Rectal smooth muscle tissue (tissue), 1 donor: ENCODE data around the gene HORMAD1.
"Not testable (repeated sequence)": the region's sequence is repeated elsewhere in the genome, so short reads cannot be mapped to it uniquely, and the experiment has no call there.

Experiments used
- H3K27ac ChIP-seq: one replicate; pipeline ENCODE4 v1.7.0; 2013; ENCODE audit warnings: low read depth, low read length, inconsistent platforms
- H3K27me3 ChIP-seq: one replicate; pipeline ENCODE4 v1.7.0; 2013; ENCODE audit warnings: low read length; ENCODE audit not compliant: control insufficient read depth, insufficient read depth
- H3K36me3 ChIP-seq: one replicate; pipeline ENCODE4 v1.7.0; 2013; ENCODE audit warnings: low read length; ENCODE audit not compliant: control insufficient read depth, insufficient read depth
- H3K4me1 ChIP-seq: one replicate; pipeline ENCODE4 v1.7.0; 2013; ENCODE audit warnings: low read length; ENCODE audit not compliant: control insufficient read depth, insufficient read depth
- H3K4me3 ChIP-seq: one replicate; pipeline ENCODE4 v1.7.0; 2013; ENCODE audit warnings: low read length
- H3K9ac ChIP-seq: one replicate; pipeline ENCODE4 v1.7.0; 2013; ENCODE audit warnings: low read length

Gene HORMAD1, protein sequence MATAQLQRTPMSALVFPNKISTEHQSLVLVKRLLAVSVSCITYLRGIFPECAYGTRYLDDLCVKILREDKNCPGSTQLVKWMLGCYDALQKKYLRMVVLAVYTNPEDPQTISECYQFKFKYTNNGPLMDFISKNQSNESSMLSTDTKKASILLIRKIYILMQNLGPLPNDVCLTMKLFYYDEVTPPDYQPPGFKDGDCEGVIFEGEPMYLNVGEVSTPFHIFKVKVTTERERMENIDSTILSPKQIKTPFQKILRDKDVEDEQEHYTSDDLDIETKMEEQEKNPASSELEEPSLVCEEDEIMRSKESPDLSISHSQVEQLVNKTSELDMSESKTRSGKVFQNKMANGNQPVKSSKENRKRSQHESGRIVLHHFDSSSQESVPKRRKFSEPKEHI

GRCh38 chr1:150720703-150721102 is at the start of gene HORMAD1:
HORMAD1 (minus strand) TSS chr1:150720895; CDS start chr1:150719505, 1,390 bp downstream.
- no peaks in the 10 kb centered on the region for H3K27me3 ChIP-seq
- no peaks in the 10 kb centered on the region for H3K36me3 ChIP-seq
- H3K27ac ChIP-seq, result no peak within 1 kb of the TSS
- H3K4me3 ChIP-seq, result no peak within 1 kb of the TSS
- H3K9ac ChIP-seq, result no peak within 1 kb of the TSS
- no peaks in the 10 kb centered on the region for H3K4me1 ChIP-seq

- not testable (repeated sequence) for H3K27me3 ChIP-seq, H3K4me3 ChIP-seq
These were observed 47.0 kb upstream of the HORMAD1 start for GRCh38 chr1:150767704-150768103.

GRCh38 chr1:150765977-150766301 is 45.2 kb upstream of the HORMAD1 start:
- H3K27ac ChIP-seq, H3K36me3 ChIP-seq, H3K9ac ChIP-seq, H3K4me1 ChIP-seq, H3K4me3 ChIP-seq, H3K27me3 ChIP-seq: not testable (repeated sequence)

More at GRCh38 chr1:150767704-150768103, 47.0 kb upstream of the HORMAD1 start:
- H3K4me1 ChIP-seq, H3K27ac ChIP-seq, H3K9ac ChIP-seq, H3K36me3 ChIP-seq: not testable (repeated sequence)

GRCh38 chr1:150765296-150765976 is 44.7 kb upstream of the HORMAD1 start, which contains the start of gene CTSS:
CTSS (minus strand) TSS chr1:150765778; CDS start chr1:150764763, 1,015 bp downstream.
- Histone ChIP-seq H3K36me3 (no peaks in the 10 kb centered on the region), H3K9ac (no peak within 1 kb of the TSS), H3K27me3 (no peaks in the 10 kb centered on the region), H3K4me1 (no peaks in the 10 kb centered on the region), H3K4me3 (peak within 1 kb of the TSS; percentile 38), H3K27ac (no peak within 1 kb of the TSS)

GRCh38 chr1:150764617-150765101 is 44.0 kb upstream of the HORMAD1 start:
- no peak overlapping the region for H3K27ac ChIP-seq

DNA sequence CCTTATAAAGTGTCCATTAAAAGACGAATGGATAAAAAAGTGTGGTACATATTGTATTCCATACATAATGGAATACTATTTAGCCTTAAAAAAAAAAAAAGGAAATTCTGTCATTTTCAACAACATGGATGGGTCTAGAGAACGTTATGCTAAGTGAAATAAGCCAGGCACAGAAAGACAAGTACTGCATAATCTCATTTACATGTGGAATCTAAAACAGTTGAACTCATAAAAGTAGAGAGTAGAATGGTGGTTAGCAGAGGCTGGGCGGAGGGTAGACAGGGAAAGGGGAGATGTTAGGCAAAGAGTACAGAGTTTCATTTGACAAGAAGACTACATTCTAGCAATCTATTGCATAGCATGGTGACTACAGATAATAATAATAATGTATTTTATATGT is 42.3 kb upstream of the HORMAD1 start:
- Histone ChIP-seq H3K4me3 (no peak overlapping the region), H3K9ac (no peak overlapping the region), H3K27me3 (no peaks in the 10 kb centered on the region), H3K36me3 (no peaks in the 10 kb centered on the region), H3K4me1 (no peaks in the 10 kb centered on the region), H3K27ac (no peak overlapping the region)

More at GRCh38 chr1:150764617-150765101, 44.0 kb upstream of the HORMAD1 start:
- Histone ChIP-seq H3K4me3 (peak overlapping the region; percentile 38), H3K36me3 (no peaks in the 10 kb centered on the region), H3K9ac (no peak overlapping the region), H3K27me3 (no peaks in the 10 kb centered on the region), H3K4me1 (no peaks in the 10 kb centered on the region)

DNA sequence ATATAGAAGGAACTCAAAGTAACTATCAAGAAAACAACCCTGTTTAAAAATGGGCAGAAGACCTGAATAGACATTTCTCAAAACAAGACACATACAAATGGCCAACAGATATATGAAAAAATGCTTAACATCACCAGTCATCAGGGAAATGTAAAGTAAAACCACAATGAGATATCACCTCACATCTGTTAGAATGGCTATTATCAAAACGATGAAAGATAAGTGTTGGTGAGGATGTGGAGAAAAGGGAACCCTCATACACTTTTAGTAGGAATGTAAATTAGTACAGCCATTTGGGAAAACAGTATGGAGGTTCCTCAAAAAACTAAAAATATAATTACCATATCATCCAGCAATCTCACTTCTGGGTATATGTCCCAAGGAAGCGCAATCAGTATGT is 41.9 kb upstream of the HORMAD1 start:
- H3K27ac ChIP-seq, result no peak overlapping the region
- no peaks in the 10 kb centered on the region for H3K36me3 ChIP-seq
- no peak overlapping the region for H3K9ac ChIP-seq
- no peaks in the 10 kb centered on the region for H3K4me1 ChIP-seq
- no peak overlapping the region for H3K4me3 ChIP-seq
- no peaks in the 10 kb centered on the region for H3K27me3 ChIP-seq

- Histone ChIP-seq H3K4me3 (no peak overlapping the region), H3K4me1 (no peaks in the 10 kb centered on the region), H3K27ac (no peak overlapping the region), H3K9ac (no peak overlapping the region), H3K36me3 (no peaks in the 10 kb centered on the region), H3K27me3 (no peaks in the 10 kb centered on the region)
These were observed 41.1 kb upstream of the HORMAD1 start for GRCh38 chr1:150761801-150762200.

GRCh38 chr1:150760013-150760412 is 39.3 kb upstream of the HORMAD1 start:
- H3K4me1 ChIP-seq, result no peaks in the 10 kb centered on the region
- no peaks in the 10 kb centered on the region for H3K36me3 ChIP-seq
- no peak overlapping the region for H3K4me3 ChIP-seq
- H3K27ac ChIP-seq, result no peak overlapping the region
- no peaks in the 10 kb centered on the region for H3K27me3 ChIP-seq
- H3K9ac ChIP-seq, result no peak overlapping the region

DNA sequence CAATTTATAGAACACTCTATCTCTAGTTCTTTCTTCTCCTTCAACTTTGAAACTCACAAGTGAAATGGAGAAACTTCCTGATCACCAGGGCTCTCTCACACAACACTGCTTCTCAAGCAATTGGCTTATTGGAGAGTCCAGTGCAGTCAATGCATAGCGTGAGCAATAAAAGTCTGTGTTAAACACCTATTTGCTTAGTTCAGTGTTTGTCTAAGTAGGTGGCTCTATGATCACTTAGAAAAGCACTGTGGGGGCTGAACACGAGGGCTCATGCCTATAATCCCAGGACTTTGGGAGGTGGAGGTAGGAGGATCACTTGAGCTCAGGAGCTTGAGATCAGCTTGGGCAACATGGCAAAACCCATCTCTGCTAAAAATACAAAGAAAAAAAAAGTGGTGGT is 32.7 kb upstream of the HORMAD1 start:
- Histone ChIP-seq H3K9ac (no peak overlapping the region), H3K27me3 (no peaks in the 10 kb centered on the region), H3K4me3 (no peak overlapping the region), H3K4me1 (no peaks in the 10 kb centered on the region), H3K36me3 (no peaks in the 10 kb centered on the region), H3K27ac (no peak overlapping the region)

DNA sequence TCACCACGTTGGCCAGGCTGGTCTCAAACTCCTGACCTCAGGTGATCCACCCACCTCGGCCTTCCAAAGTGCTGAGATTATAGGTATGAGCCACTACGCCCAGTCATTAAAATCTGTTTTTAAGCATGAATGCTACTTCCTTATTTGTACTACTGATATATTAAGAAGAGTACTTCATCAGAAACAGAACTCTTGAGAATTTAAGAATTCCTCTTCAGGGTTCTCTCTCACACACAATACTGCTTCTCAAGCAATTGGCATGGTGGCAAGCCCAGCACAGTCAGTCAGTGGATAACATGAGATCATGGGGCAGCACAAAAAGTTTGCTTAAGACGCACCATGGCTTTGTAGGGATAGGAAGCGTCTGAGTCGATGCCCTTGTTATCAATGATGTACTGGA is 30.7 kb upstream of the HORMAD1 start:
- Histone ChIP-seq H3K27me3 (no peaks in the 10 kb centered on the region), H3K4me3 (no peak overlapping the region), H3K9ac (no peak overlapping the region), H3K4me1 (no peaks in the 10 kb centered on the region), H3K27ac (no peak overlapping the region), H3K36me3 (peaks cover 3% of the 10 kb centered on the region)

DNA sequence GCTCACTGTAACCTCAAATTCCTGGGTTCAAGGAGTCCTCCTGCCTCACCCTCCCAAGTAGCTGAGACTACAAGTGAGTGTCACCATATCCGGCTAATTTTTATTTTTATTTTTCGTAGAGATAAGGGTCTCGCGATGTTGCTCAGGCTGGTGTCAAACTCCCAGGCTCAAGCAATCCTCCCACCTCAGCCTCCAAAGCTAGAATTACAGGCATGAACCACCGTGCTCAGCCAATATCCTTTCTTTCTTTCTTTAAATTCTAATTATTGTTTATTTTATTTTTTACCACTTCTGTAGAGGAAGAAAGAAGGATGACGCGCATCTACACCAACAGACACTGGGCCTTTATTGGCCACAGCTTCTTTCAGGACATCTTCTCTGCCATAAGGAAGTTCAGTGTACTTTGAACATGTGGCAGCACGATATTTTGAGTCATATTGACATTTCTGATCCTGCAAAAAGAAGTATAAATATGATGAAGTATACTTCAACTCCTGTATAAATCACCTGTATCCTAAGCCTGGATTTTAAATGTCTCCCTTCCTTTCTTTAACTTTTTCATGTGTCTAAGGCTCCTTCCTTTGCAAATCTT is 29.1 kb upstream of the HORMAD1 start:
- no peak overlapping the region for H3K27ac ChIP-seq
- H3K9ac ChIP-seq, result no peak overlapping the region
- H3K4me3 ChIP-seq, result no peak overlapping the region
- no peaks in the 10 kb centered on the region for H3K4me1 ChIP-seq
- H3K36me3 ChIP-seq, result peaks cover 4% of the 10 kb centered on the region
- no peaks in the 10 kb centered on the region for H3K27me3 ChIP-seq
